Right lobe of liver (tissue), 6 donors: ENCODE results near the gene ZFAND3. TPM values are rescaled to one million over a fixed set of nuclear protein-coding genes. Genes with fewer than 3 reads are reported as not detected.

ENCODE experiments used
- ATAC-seq, 4 donors: fragments of 200-7000 bp; cut with Tn5 transposase; one replicate each; pipeline ENCODE4 v1.9.1; 2020; ENCODE audit warnings: mild to moderate bottlenecking in 4 of 4, moderate library complexity in 4 of 4
- DNase-seq, 3 donors: peaks; one replicate each; pipeline ENCODE4 v3.0.0-alpha.2; 2020
- H3K27ac ChIP-seq, 3 donors: fragments of 200-600 bp; one replicate each; pipeline ENCODE4 v1.8.0; 2022
- H3K27me3 ChIP-seq, 2 donors: fragments of 200-600 bp; one replicate each; pipeline ENCODE4 v1.8.0; 2022
- H3K36me3 ChIP-seq, 4 donors: fragments of 200-600 bp; sonication (generic) in 1 of 4; one replicate each; pipeline versions ENCODE4 v1.5.1 to v1.8.0; 2017 to 2022; ENCODE audit warnings: control low read depth in 1 of 4
- H3K4me1 ChIP-seq, 4 donors: fragments of 200-600 bp; sonication (generic) in 1 of 4; one replicate each; pipeline versions ENCODE4 v1.5.1 to v1.8.0; 2017 to 2022; ENCODE audit warnings: control low read depth in 1 of 4
- H3K4me3 ChIP-seq, 3 donors: fragments of 200-600 bp; one replicate each; pipeline ENCODE4 v1.8.0; 2022
- H3K9me3 ChIP-seq, 4 donors: fragments of 200-600 bp; sonication (generic) in 1 of 4; one replicate each; pipeline versions ENCODE4 v1.5.1 to v1.8.0; 2017 to 2022; ENCODE audit warnings: control low read depth in 1 of 4
- CTCF ChIP-seq, 4 donors: fragments of 200-600 bp in 3 of 4; fragments of 450-650 bp in 1 of 4; IDR thresholded peaks; one replicate each; pipeline versions ENCODE4 v1.5.1 to v1.8.0; 2016 to 2022; ENCODE audit warnings: antibody characterized with exemption in 4 of 4, mild to moderate bottlenecking in 2 of 4
- POLR2A ChIP-seq: fragments of 450-650 bp; IDR thresholded peaks from one replicate; pipeline ENCODE4 v1.6.1; 2017; ENCODE audit warnings: antibody characterized with exemption, mild to moderate bottlenecking
- WGBS: methylation state at CpG from one replicate; pipeline ENCODE4 v1.1.6; 2018; ENCODE audit warnings: low coverage, low lambda C conversion rate; ENCODE audit not compliant: insufficient coverage; ENCODE audit errors: missing lambda C conversion rate; 5-methylcytosine and 5-hydroxymethylcytosine counted together
- intact Hi-C, 2 donors: fragments of 100-400 bp; cut with DNase I; formaldehyde crosslinking; loops; one replicate each; pipeline versions ENCODE4 v1.11.2 to v1.14.1; 2022
- total RNA-seq, 6 experiments: library from RNA; depleted of rRNA in 2 of 6; stranded (reverse); fragments of >200 nt in 2 of 6; fragmentation: NEBNext Ultra II Directional in 3 of 6; extraction: Animal tissue kit (Norgen Biotek cat#: 25700) in 3 of 6; gene quantifications; one replicate each; pipeline versions ENCODE4 v1.1.0 to v1.2.4, GENCODE V29; 2016 to 2023
- donor health status: DM: no; HTN: yes; CAD: no.
- donor health status: DM: no; HTN: no; CAD: no.
- donor health status: DM: no; HTN: no; CAD: no.
- donor health status: DM: no; HTN: yes; CAD: no.
- donor health status: DM: no; HTN: yes; CAD: no.

The ZFAND3 gene
- total RNA-seq, 6 experiments from 2014 or later, result 43.1 to 66.5 (median 53.2) TPM

GRCh38 chr6:38188677-38189335 lies 369.3 kb downstream of the ZFAND3 start:
- no peaks in the 10 kb centered on the region for H3K36me3 ChIP-seq
- ATAC-seq (no peak), DNase-seq (peak in 1 of 3 donors; percentile 24)
- 80% methylated on average over 3 of the region's 14 CpGs for WGBS
- intact Hi-C loops, result no loop called here
- H3K27ac ChIP-seq, result no peak overlapping the region
- TF ChIP-seq CTCF (IDR thresholded peaks at IDR 0.05) (no peak), POLR2A (no peak)
- no peak overlapping the region for H3K4me3 ChIP-seq
- H3K4me1 ChIP-seq, result no peaks in the 10 kb centered on the region
- H3K9me3 ChIP-seq, result no peaks in the 10 kb centered on the region
- H3K27me3 ChIP-seq, result no peaks in the 10 kb centered on the region

- no peaks in the 10 kb centered on the region for H3K4me1 ChIP-seq
- no peaks in the 10 kb centered on the region for H3K9me3 ChIP-seq
- no peak overlapping the region for H3K4me3 ChIP-seq
- ATAC-seq (peak in 1 of 4 donors; percentile 29), DNase-seq (peak in 1 of 3 donors; percentile 36)
- no peak for TF ChIP-seq POLR2A
- TF ChIP-seq CTCF (IDR thresholded peaks at IDR 0.05), result no peak
- no peaks in the 10 kb centered on the region for H3K36me3 ChIP-seq
- no peaks in the 10 kb centered on the region for H3K27me3 ChIP-seq
- intact Hi-C loops, result no loop called here
- no peak overlapping the region for H3K27ac ChIP-seq
- WGBS, result 82% methylated on average over 2 of the region's 9 CpGs
Observed at GRCh38 chr6:38191418-38191817, 371.9 kb downstream of the ZFAND3 start.

- DNase-seq (peak in 1 of 3 donors; percentile 23), ATAC-seq (no peak)
- TF ChIP-seq POLR2A (no peak), CTCF (IDR thresholded peaks at IDR 0.05) (no peak)
- Histone ChIP-seq H3K9me3 (no peaks in the 10 kb centered on the region), H3K27ac (no peak overlapping the region), H3K4me3 (no peak overlapping the region), H3K27me3 (no peaks in the 10 kb centered on the region), H3K4me1 (no peaks in the 10 kb centered on the region), H3K36me3 (no peaks in the 10 kb centered on the region)
- WGBS, result 87% methylated on average over 8 of the region's 9 CpGs
- intact Hi-C loops, result no loop called here
Observed at GRCh38 chr6:38192011-38192410, 372.5 kb downstream of the ZFAND3 start.

GRCh38 chr6:38192487-38192886 lies 373.0 kb downstream of the ZFAND3 start:
- no peaks in the 10 kb centered on the region for H3K9me3 ChIP-seq
- intact Hi-C loops, result no loop called here
- 74% methylated on average over 3 of the region's 5 CpGs for WGBS
- no peak overlapping the region for H3K27ac ChIP-seq
- no peaks in the 10 kb centered on the region for H3K4me1 ChIP-seq
- H3K4me3 ChIP-seq, result no peak overlapping the region
- TF ChIP-seq POLR2A (no peak), CTCF (IDR thresholded peaks at IDR 0.05) (no peak)
- ATAC-seq (no peak), DNase-seq (peak in 1 of 3 donors; percentile 16)
- H3K27me3 ChIP-seq, result no peaks in the 10 kb centered on the region
- no peaks in the 10 kb centered on the region for H3K36me3 ChIP-seq
